Left colon (tissue), 2 donors: ENCODE results near the gene CYP8B1. TPM values are rescaled to one million over a fixed set of nuclear protein-coding genes. Genes with fewer than 3 reads are reported as not detected.
"Not testable (repeated sequence)": the region's sequence is repeated elsewhere in the genome, so short reads cannot be mapped to it uniquely, and the experiment has no call there.

Experiments
- ATAC-seq: fragments of 200-7000 bp; cut with Tn5 transposase; one replicate; pipeline ENCODE4 v1.9.1; 2020; ENCODE audit warnings: mild to moderate bottlenecking, moderate library complexity
- DNase-seq, 2 donors: peaks; one replicate each; pipeline ENCODE4 v3.0.0-alpha.2; 2020
- intact Hi-C, 2 donors: fragments of 100-400 bp; cut with DNase I in 1 of 2; cut with micrococcal nuclease in 1 of 2; formaldehyde crosslinking; loops; one replicate each; pipeline versions ENCODE4 v1.11.2 to v1.14.0; 2022; cut with DNase I, micrococcal nuclease
- total RNA-seq, 2 donors: library from RNA; stranded (reverse); fragmentation: NEBNext Ultra II Directional; extraction: Animal tissue kit (Norgen Biotek cat#: 25700); gene quantifications; one replicate each; pipeline ENCODE4 v1.2.1, GENCODE V29; 2021
- donor health status: DM: no; HTN: no; CAD: no.
- donor health status: DM: yes; HTN: yes; CAD: no.

The CYP8B1 gene
- total RNA-seq, 2 donors from 2014 or later: not detected

GRCh38 chr3:42892169-42892568 lies 16.5 kb upstream of the CYP8B1 start:
- DNase-seq (no peak), ATAC-seq (no peak)
- intact Hi-C loops: no loop called here

- intact Hi-C loops: no loop called here
- DNase-seq (no peak), ATAC-seq (no peak)
Measured at GRCh38 chr3:42891042-42891441, 15.4 kb upstream of the CYP8B1 start.

- DNase-seq (no peak), ATAC-seq (no peak)
- intact Hi-C loops: no loop called here
Measured at GRCh38 chr3:42887084-42887483, 11.4 kb upstream of the CYP8B1 start.

GRCh38 chr3:42886294-42886822 lies 10.7 kb upstream of the CYP8B1 start:
- ATAC-seq: no peak
- intact Hi-C loops: no loop called here

GRCh38 chr3:42884324-42884723 lies 8.6 kb upstream of the CYP8B1 start:
- ATAC-seq (no peak), DNase-seq (no peak)
- intact Hi-C loops: no loop called here

More at GRCh38 chr3:42886294-42886822, 10.7 kb upstream of the CYP8B1 start:
- DNase-seq: no peak

- ATAC-seq, DNase-seq, intact Hi-C loops: not testable (repeated sequence)
Measured at GRCh38 chr3:42883251-42883930, 7.7 kb upstream of the CYP8B1 start.

- peak; percentile 100 for ATAC-seq
Measured at GRCh38 chr3:42880601-42881451, 5.1 kb upstream of the CYP8B1 start.

GRCh38 chr3:42880183-42880582 lies 4.5 kb upstream of the CYP8B1 start:
- no peak for ATAC-seq
- intact Hi-C loops: no loop called here
- no peak for DNase-seq

More at GRCh38 chr3:42880601-42881451, 5.1 kb upstream of the CYP8B1 start:
- peak; percentile 81 to 87 for DNase-seq
- intact Hi-C loops: no loop called here

- DNase-seq (no peak), ATAC-seq (no peak)
Measured at GRCh38 chr3:42877881-42878280, 2.2 kb upstream of the CYP8B1 start.

GRCh38 chr3:42876940-42877720 lies 1.5 kb upstream of the CYP8B1 start:
- intact Hi-C loops: no loop called here
- DNase-seq: no peak
- no peak for ATAC-seq

More at GRCh38 chr3:42877881-42878280, 2.2 kb upstream of the CYP8B1 start:
- intact Hi-C loops: no loop called here

GRCh38 chr3:42876401-42876800 lies 722 bp upstream of the CYP8B1 start:
- intact Hi-C loops: no loop called here
- ATAC-seq: no peak
- no peak for DNase-seq

GRCh38 chr3:42874749-42875148 lies 930 bp downstream of the CYP8B1 start:
- ATAC-seq (no peak), DNase-seq (no peak)
- intact Hi-C loops: no loop called here

GRCh38 chr3:42873221-42873982 lies 2.3 kb downstream of the CYP8B1 start:
- ATAC-seq (no peak), DNase-seq (no peak)
- intact Hi-C loops: no loop called here

- intact Hi-C loops: no loop called here
- ATAC-seq (no peak), DNase-seq (no peak)
Measured at GRCh38 chr3:42872718-42873117, 3.0 kb downstream of the CYP8B1 start.

GRCh38 chr3:42871592-42872196 lies 4.0 kb downstream of the CYP8B1 start:
- no peak for ATAC-seq
- intact Hi-C loops: no loop called here
- no peak for DNase-seq

- no peak for ATAC-seq
- intact Hi-C loops: no loop called here
- DNase-seq: no peak
Measured at GRCh38 chr3:42868841-42869240, 6.8 kb downstream of the CYP8B1 start.

- no peak for DNase-seq
- intact Hi-C loops: no loop called here
- no peak for ATAC-seq
Measured at GRCh38 chr3:42867138-42867537, 8.5 kb downstream of the CYP8B1 start.

GRCh38 chr3:42865256-42865655 lies 10.4 kb downstream of the CYP8B1 start:
- intact Hi-C loops: no loop called here
- DNase-seq (no peak), ATAC-seq (no peak)
